Measurements from ENCODE around the gene DCTN4. TPM values are rescaled to one million over a fixed set of nuclear protein-coding genes. Genes with fewer than 3 reads are reported as not detected.
A peak's percentile ranks its signal among the peaks of the same experiment; 100 is the strongest.

DCTN4 gene
- total RNA-seq, 4 donors from 2014 or later = 49.8 to 78.6 (median 55.2) TPM

DNA sequence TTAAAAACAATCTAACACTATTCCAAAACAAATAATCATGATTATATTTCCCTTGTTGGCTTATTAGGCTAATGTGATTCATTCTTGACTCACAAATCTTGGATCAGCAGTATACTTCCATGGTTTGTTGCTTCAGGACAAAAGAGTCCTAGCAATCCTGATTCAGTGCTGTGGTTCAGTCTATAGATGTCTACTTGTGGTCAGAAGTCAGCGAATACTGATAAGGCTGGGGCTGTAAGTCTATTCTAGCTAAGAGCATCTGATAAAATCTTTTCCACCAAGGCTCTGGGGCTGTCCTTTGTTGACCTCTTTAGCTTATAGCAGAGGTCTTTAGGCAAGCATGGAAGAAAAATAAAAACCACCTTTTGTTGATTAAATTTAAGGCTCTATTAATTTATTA, 15.3 kb upstream of the DCTN4 start:
- no peaks in the 10 kb centered on the region for H3K36me3 ChIP-seq
- ATAC-seq = no peak
- TF ChIP-seq POLR2A (IDR thresholded peaks at IDR 0.05) (no peak), POLR2AphosphoS5 (IDR thresholded peaks at IDR 0.05) (no peak), EP300 (IDR thresholded peaks at IDR 0.05) (no peak), CTCF (IDR thresholded peaks at IDR 0.05) (no peak)
- peaks cover 4 to 9% (median 6%) of the 10 kb centered on the region in 3 donors for H3K4me1 ChIP-seq
- WGBS, 2 donors (ENCODE audit: low coverage in 1 of 2) = 67 to 70% methylated on average over 1 of the region's 1 CpG
- H3K9me3 ChIP-seq = no peaks in the 10 kb centered on the region
- H3K27me3 ChIP-seq = no peaks in the 10 kb centered on the region
- no peak overlapping the region for H3K4me3 ChIP-seq
- H3K27ac ChIP-seq = no peak overlapping the region

GRCh38 chr5:150771034-150771795, 12.4 kb upstream of the DCTN4 start:
- H3K4me1 ChIP-seq = no peaks in the 10 kb centered on the region
- no peaks in the 10 kb centered on the region for H3K27me3 ChIP-seq
- no peaks in the 10 kb centered on the region for H3K36me3 ChIP-seq
- no peak overlapping the region for H3K4me3 ChIP-seq
- no peak overlapping the region for H3K27ac ChIP-seq
- TF ChIP-seq CTCF (IDR thresholded peaks at IDR 0.05) (no peak), EP300 (IDR thresholded peaks at IDR 0.05) (no peak), POLR2AphosphoS5 (IDR thresholded peaks at IDR 0.05) (no peak), POLR2A (IDR thresholded peaks at IDR 0.05) (no peak)
- no peaks in the 10 kb centered on the region for H3K9me3 ChIP-seq
- WGBS, 2 donors (ENCODE audit: low coverage in 1 of 2) = 47 to 60% methylated on average over 1 of the region's 1 CpG
- ATAC-seq = no peak

- Histone ChIP-seq H3K36me3 (no peaks in the 10 kb centered on the region), H3K4me3 (no peak overlapping the region), H3K4me1 (peaks cover 0 to 6% (median 0%) of the 10 kb centered on the region in 3 donors), H3K9me3 (no peaks in the 10 kb centered on the region), H3K27ac (no peak overlapping the region), H3K27me3 (no peaks in the 10 kb centered on the region)
- no peak for TF ChIP-seq CTCF (IDR thresholded peaks at IDR 0.05)
- no peak for TF ChIP-seq EP300 (IDR thresholded peaks at IDR 0.05)
- no peak for TF ChIP-seq POLR2AphosphoS5 (IDR thresholded peaks at IDR 0.05)
- TF ChIP-seq POLR2A (IDR thresholded peaks at IDR 0.05) = no peak
- 50 to 72% methylated on average over 2 of the region's 2 CpGs for WGBS, 2 donors (ENCODE audit: low coverage in 1 of 2)
- ATAC-seq = no peak
Observed at GRCh38 chr5:150766251-150766650, 7.4 kb upstream of the DCTN4 start.

- Histone ChIP-seq H3K36me3 (no peaks in the 10 kb centered on the region), H3K9me3 (no peaks in the 10 kb centered on the region), H3K4me1 (peaks cover 0 to 6% (median 0%) of the 10 kb centered on the region in 3 donors), H3K27ac (peak overlapping the region in 1 of 4 donors; percentile 59), H3K27me3 (no peaks in the 10 kb centered on the region), H3K4me3 (no peak overlapping the region)
- TF ChIP-seq CTCF (IDR thresholded peaks at IDR 0.05) (no peak), POLR2AphosphoS5 (IDR thresholded peaks at IDR 0.05) (no peak), EP300 (IDR thresholded peaks at IDR 0.05) (no peak), POLR2A (IDR thresholded peaks at IDR 0.05) (no peak)
- 73 to 88% methylated on average over 1 of the region's 1 CpG for WGBS, 2 donors (ENCODE audit: low coverage in 1 of 2)
- no peak for ATAC-seq
Observed at GRCh38 chr5:150765799-150766169, 7.0 kb upstream of the DCTN4 start.

Measured in gastroesophageal sphincter (tissue), 4 donors.